Femur (tissue), 1 donor: ENCODE results near the gene APOL5.

Source experiments
- DNase-seq: peaks from one replicate; pipeline ENCODE4 v3.0.0-alpha.2; 2017

The APOL5 gene

GRCh38 chr22:35743326-35743860, 25.7 kb downstream of the APOL5 start:
- no peak for DNase-seq

- DNase-seq, result no peak
These were observed 28.6 kb downstream of the APOL5 start for GRCh38 chr22:35746248-35746647.

- DNase-seq, result no peak
These were observed 29.5 kb downstream of the APOL5 start for GRCh38 chr22:35746946-35747703.

GRCh38 chr22:35749808-35750207, 32.1 kb downstream of the APOL5 start:
- peak; percentile 69 for DNase-seq

- DNase-seq, result no peak
These were observed 34.6 kb downstream of the APOL5 start for GRCh38 chr22:35752006-35752862.

GRCh38 chr22:35752863-35753189, 35.2 kb downstream of the APOL5 start:
- no peak for DNase-seq

- DNase-seq, result no peak
These were observed 37.1 kb downstream of the APOL5 start for GRCh38 chr22:35754761-35755160.

GRCh38 chr22:35756722-35757121, 39.0 kb downstream of the APOL5 start:
- no peak for DNase-seq

GRCh38 chr22:35758394-35758793, 40.7 kb downstream of the APOL5 start:
- no peak for DNase-seq

GRCh38 chr22:35761037-35761436, 43.4 kb downstream of the APOL5 start:
- DNase-seq, result no peak

- DNase-seq, result no peak
These were observed 49.2 kb downstream of the APOL5 start for GRCh38 chr22:35766654-35767580.

GRCh38 chr22:35769974-35770373, 52.3 kb downstream of the APOL5 start:
- no peak for DNase-seq

- no peak for DNase-seq
These were observed 57.7 kb downstream of the APOL5 start for GRCh38 chr22:35775339-35775738.

GRCh38 chr22:35777335-35777975, 59.8 kb downstream of the APOL5 start:
- DNase-seq, result no peak
